Esophagus muscularis mucosa (tissue), 4 donors: Measurements from ENCODE around the gene ANKRD23. TPM values are rescaled to one million over a fixed set of nuclear protein-coding genes. Genes with fewer than 3 reads are reported as not detected.
A peak's percentile ranks its signal among the peaks of the same experiment; 100 is the strongest.
"Not testable (repeated sequence)": the region's sequence is repeated elsewhere in the genome, so short reads cannot be mapped to it uniquely, and the experiment has no call there.

Experiments used
- DNase-seq: peaks from one replicate; pipeline ENCODE4 v3.0.0-alpha.2; 2017; ENCODE audit errors: extremely low spot score
- H3K27ac ChIP-seq, 4 donors: fragments of 200-600 bp; sonication (generic); replicated peaks in 1 of 4; 1 replicate in 3 of 4; 2 replicates in 1 of 4; pipeline ENCODE4 v1.5.1; 2016 to 2019; ENCODE audit warnings: mild to moderate bottlenecking in 1 of 4
- H3K27me3 ChIP-seq, 4 donors: fragments of 200-600 bp; sonication (generic); one replicate each; pipeline versions ENCODE4 v1.5.1 to v1.6.0; 2016 to 2019
- H3K36me3 ChIP-seq, 4 donors: fragments of 200-600 bp; sonication (generic); one replicate each; pipeline ENCODE4 v1.5.1; 2016 to 2019
- H3K4me1 ChIP-seq, 4 donors: fragments of 200-600 bp; sonication (generic); one replicate each; pipeline ENCODE4 v1.5.1; 2016 to 2019
- H3K4me3 ChIP-seq, 4 donors: fragments of 200-600 bp; sonication (generic); 1 replicate in 2 of 4; 2 replicates in 2 of 4; pipeline ENCODE4 v1.5.1; 2016 to 2019; ENCODE audit warnings: mild to moderate bottlenecking in 4 of 4, moderate library complexity in 1 of 4
- H3K9me3 ChIP-seq, 4 donors: fragments of 200-600 bp; sonication (generic); 1 replicate in 3 of 4; 2 replicates in 1 of 4; pipeline ENCODE4 v1.5.1; 2016 to 2019
- CTCF ChIP-seq, 3 experiments: fragments of 200-600 bp in 2 of 3; fragments of 450-650 bp in 1 of 3; sonication (generic) in 2 of 3; IDR thresholded peaks; one replicate each; pipeline ENCODE4 v1.5.1; 2017 to 2019; ENCODE audit warnings: antibody characterized with exemption in 3 of 3, mild to moderate bottlenecking in 2 of 3, moderate library complexity in 1 of 3
- EP300 ChIP-seq: sonication (generic); formaldehyde crosslinking; IDR thresholded peaks from one replicate; pipeline ENCODE4 v1.6.1; 2017; ENCODE audit warnings: antibody characterized with exemption
- POLR2A ChIP-seq: fragments of 450-650 bp; IDR thresholded peaks from one replicate; pipeline ENCODE4 v1.6.1; 2017; ENCODE audit warnings: antibody characterized with exemption, moderate library complexity, mild to moderate bottlenecking, low read depth
- POLR2AphosphoS5 ChIP-seq, 2 donors: sonication (generic); formaldehyde crosslinking; IDR thresholded peaks; one replicate each; pipeline ENCODE4 v1.6.1; 2017; ENCODE audit warnings: antibody characterized with exemption in 2 of 2
- WGBS: methylation state at CpG from one replicate; pipeline ENCODE4 v1.1.5; 2018; 5-methylcytosine and 5-hydroxymethylcytosine counted together
- intact Hi-C: fragments of 100-400 bp; cut with DNase I; formaldehyde crosslinking; loops from one replicate; pipeline ENCODE4 v1.15.1; 2023
- total RNA-seq, 4 donors: library from RNA; depleted of rRNA; stranded (reverse); fragments of >200 nt; gene quantifications; one replicate each; pipeline versions ENCODE4 v1.1.0 to v1.2.1, GENCODE V29; 2016

ANKRD23 gene
- 1 to 10 TPM; 2.2 to 6.0 (median 4.2) TPM for total RNA-seq

DNA sequence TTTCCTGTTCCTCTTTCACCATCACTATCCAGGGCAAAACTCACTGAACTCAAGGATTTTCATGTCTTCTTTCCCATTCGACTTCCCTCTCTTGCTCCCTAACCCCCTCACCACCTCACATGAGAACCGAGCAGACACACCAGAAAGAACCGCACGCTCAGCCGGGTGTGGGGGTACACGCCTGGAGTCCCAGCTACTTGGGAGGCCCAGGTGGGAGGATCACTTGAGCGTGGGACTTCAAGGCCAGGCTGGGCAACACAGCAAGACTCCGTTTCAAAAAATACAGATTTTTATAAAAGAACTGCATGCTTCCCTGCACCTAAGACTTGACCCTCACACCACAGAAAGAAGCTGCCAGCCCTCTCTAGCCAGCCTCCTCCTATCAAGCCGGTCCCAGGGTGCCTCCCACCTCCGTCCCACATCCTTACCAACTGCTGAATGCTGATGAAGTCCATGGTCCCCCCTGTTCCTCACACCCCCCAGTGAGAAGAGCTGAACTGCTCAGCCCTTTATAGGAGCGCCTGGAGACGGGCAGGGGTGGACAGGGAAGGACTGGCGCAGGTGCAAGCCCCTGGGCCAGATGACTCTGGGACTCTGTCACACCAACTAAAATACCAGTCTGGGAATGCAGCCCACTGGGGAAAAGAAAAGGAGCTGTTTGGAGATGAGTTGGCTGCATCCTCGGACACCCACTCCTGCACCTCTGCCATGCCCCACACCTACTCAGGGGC is at the start of gene ANKRD23:
TSS of gene ANKRD23 (minus strand) at position 484 of the 731 bp plus-strand sequence. CDS start at position 455, 29 bp downstream.
- H3K4me1 ChIP-seq, result peaks cover 14 to 28% (median 20%) of the 10 kb centered on the region in 4 donors
- H3K4me3 ChIP-seq, result no peak within 1 kb of the TSS
- intact Hi-C loops, result no loop called here
- H3K9me3 ChIP-seq, result no peaks in the 10 kb centered on the region
- peak; percentile 48 for TF ChIP-seq POLR2A
- TF ChIP-seq CTCF (IDR thresholded peaks at IDR 0.05), result no peak
- no peak for TF ChIP-seq EP300
- no peak for TF ChIP-seq POLR2AphosphoS5 (IDR thresholded peaks at IDR 0.05)
- no peak within 1 kb of the TSS for H3K27ac ChIP-seq
- DNase-seq, result no peak
- H3K27me3 ChIP-seq, result no peaks in the 10 kb centered on the region
- 93% methylated on average over 14 of the region's 14 CpGs for WGBS
- peaks cover 12 to 64% (median 40%) of the 10 kb centered on the region in 4 donors for H3K36me3 ChIP-seq

DNA sequence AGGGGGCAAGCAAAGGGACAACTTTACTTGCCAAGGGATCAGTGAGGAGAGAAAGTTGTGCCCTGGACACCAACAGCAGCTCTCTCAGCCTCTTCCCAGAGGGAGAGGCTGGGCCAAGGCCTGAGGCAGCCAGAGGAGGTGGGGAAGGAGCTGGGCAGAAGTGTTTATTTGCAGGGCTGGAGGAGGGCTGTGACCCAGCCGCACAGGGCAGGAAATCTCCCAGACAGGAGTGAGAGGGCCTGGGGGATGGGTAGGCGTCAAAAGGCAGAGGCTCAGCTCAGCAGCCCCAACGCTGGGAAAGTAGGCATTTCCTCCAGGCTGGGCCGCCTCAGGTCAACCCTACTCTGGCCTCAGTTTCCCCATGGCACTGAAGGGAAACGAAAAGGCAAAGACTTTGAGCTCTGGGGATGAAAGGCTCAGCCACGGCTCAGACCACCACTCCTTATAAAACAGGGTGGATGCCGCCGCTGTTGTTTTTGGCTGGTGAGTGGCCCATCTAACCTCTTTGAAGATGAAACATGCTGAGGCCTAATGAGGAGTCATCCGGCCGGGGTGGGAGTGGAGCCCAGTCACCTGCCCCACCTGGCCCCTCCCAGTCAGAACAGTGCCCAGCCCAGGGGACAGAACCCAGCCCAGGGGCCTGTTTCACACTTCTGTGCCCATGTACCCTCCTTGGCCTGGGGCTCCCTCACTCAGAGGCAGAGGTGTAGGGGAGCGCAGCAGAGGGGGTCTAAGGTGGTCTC is 47.9 kb upstream of the ANKRD23 start:
- peak overlapping the region; percentile 44 to 62 (median 54) for H3K27ac ChIP-seq
- TF ChIP-seq POLR2A (no peak), POLR2AphosphoS5 (IDR thresholded peaks at IDR 0.05) (peak in 1 of 2 donors; percentile 31)
- no peak overlapping the region for H3K4me3 ChIP-seq
- 60% methylated on average over 11 of the region's 11 CpGs for WGBS
- peaks cover 47 to 72% (median 69%) of the 10 kb centered on the region in 4 donors for H3K4me1 ChIP-seq
- intact Hi-C loops, result no loop called here
- no peak for DNase-seq
- no peaks in the 10 kb centered on the region for H3K27me3 ChIP-seq
- H3K36me3 ChIP-seq, result no peaks in the 10 kb centered on the region
- no peaks in the 10 kb centered on the region for H3K9me3 ChIP-seq

DNA sequence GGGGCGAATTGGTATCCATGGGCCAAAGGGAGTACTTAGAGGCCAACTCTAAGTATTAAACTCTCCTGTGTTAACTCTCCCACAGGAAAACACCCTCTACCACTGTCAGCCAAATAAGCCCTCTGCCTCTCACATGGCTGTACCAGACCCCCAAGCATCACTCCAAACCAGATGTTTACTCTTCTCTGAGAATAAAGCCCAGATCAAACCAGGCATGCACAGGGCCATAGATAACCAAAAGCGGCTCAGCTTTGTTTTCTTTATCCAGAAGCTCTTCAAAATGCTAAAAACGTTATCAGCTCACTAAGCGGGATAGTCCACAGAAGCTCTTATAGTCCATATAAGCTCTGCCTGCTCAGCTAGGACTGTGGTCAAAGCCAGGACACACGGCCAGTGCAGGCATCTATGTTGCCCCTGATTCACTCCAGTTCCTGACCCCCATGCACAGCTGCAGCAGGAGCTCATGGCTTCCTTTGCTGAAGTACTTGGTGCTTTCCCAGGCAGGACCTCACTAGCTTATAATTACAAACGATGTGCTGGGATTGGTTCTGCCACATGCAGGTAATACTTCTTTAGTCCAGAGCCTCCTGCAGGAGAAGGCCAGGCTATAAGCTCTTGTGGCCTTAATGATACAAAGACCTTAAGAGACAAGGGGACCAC is 47.0 kb upstream of the ANKRD23 start:
- TF ChIP-seq CTCF (IDR thresholded peaks at IDR 0.05) (no peak), POLR2A (no peak), EP300 (no peak), POLR2AphosphoS5 (IDR thresholded peaks at IDR 0.05) (no peak)
- WGBS, result 74% methylated on average over 6 of the region's 6 CpGs
- Histone ChIP-seq H3K4me3 (no peak overlapping the region), H3K4me1 (peaks cover 47 to 75% (median 70%) of the 10 kb centered on the region in 4 donors), H3K9me3 (no peaks in the 10 kb centered on the region), H3K36me3 (no peaks in the 10 kb centered on the region), H3K27ac (peak overlapping the region; percentile 44 to 62 (median 54)), H3K27me3 (no peaks in the 10 kb centered on the region)
- no peak for DNase-seq
- intact Hi-C loops, result no loop called here

DNA sequence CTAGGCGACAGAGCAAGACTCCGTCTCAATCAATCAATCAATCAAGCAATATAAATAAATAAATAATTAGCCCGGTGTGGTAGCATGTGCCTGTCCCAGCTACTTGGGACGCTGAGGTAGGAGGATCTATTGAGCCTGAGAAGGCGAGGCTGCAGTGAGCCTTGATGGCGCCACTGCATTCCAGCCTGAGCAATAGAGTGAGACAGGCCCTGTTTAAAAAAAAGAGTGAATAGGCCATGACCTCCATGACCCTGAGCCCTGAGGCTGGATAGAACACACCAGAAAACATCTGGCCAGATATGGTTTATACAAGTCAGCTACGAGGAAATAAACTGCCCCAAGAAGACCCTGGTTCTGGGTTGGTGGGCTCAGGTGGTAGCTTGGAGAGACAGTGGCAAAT is 46.4 kb upstream of the ANKRD23 start:
- DNase-seq, result no peak

GRCh38 chr2:96889502-96889901 is 45.7 kb upstream of the ANKRD23 start:
- DNase-seq, H3K9me3 ChIP-seq, H3K27me3 ChIP-seq, H3K4me3 ChIP-seq, H3K36me3 ChIP-seq, intact Hi-C loops: not testable (repeated sequence)
- peaks cover 41 to 66% (median 64%) of the 10 kb centered on the region in 4 donors for H3K4me1 ChIP-seq
- 97% methylated on average over 5 of the region's 5 CpGs for WGBS
- peak overlapping the region in 3 of 4 donors; percentile 78 to 89 (median 81) for H3K27ac ChIP-seq

More for the DNA sequence above, 46.4 kb upstream of the ANKRD23 start:
- Histone ChIP-seq H3K4me3 (no peak overlapping the region), H3K9me3 (no peaks in the 10 kb centered on the region), H3K27ac (peak overlapping the region; percentile 44 to 62 (median 54)), H3K27me3 (no peaks in the 10 kb centered on the region), H3K4me1 (peaks cover 43 to 71% (median 67%) of the 10 kb centered on the region in 4 donors), H3K36me3 (no peaks in the 10 kb centered on the region)
- TF ChIP-seq POLR2A, result no peak
- TF ChIP-seq EP300, result no peak
- TF ChIP-seq POLR2AphosphoS5 (IDR thresholded peaks at IDR 0.05), result no peak
- TF ChIP-seq CTCF (IDR thresholded peaks at IDR 0.05), result no peak
- intact Hi-C loops, result no loop called here
- 89% methylated on average over 7 of the region's 7 CpGs for WGBS
